Anterior cingulate cortex (tissue), 58 donors: ENCODE measurements around the gene FAM83F.

Source experiments
- DNase-seq, 58 donors: peaks; one replicate each; lab custom pipeline; 2025; lab: John Stamatoyannopoulos, UW

Gene FAM83F

GRCh38 chr22:40053460-40053859 is 58.7 kb downstream of the FAM83F start:
- DNase-seq: no peak

- DNase-seq: no peak
Observed at GRCh38 chr22:40054486-40054885, 59.7 kb downstream of the FAM83F start.

- DNase-seq: no peak
Observed at GRCh38 chr22:40055143-40055883, 60.6 kb downstream of the FAM83F start.

GRCh38 chr22:40056154-40056553 is 61.4 kb downstream of the FAM83F start:
- no peak for DNase-seq

- no peak for DNase-seq
Observed at GRCh38 chr22:40056559-40056958, 61.8 kb downstream of the FAM83F start.

GRCh38 chr22:40057652-40058051 is 62.9 kb downstream of the FAM83F start:
- no peak for DNase-seq

GRCh38 chr22:40058265-40058664 is 63.5 kb downstream of the FAM83F start:
- DNase-seq: no peak

- no peak for DNase-seq
Observed at GRCh38 chr22:40065981-40066380, 71.2 kb downstream of the FAM83F start.

GRCh38 chr22:40067639-40068038 is 72.9 kb downstream of the FAM83F start:
- no peak for DNase-seq

- DNase-seq: no peak
Observed at GRCh38 chr22:40070701-40071100, 75.9 kb downstream of the FAM83F start.

GRCh38 chr22:40071720-40072119 is 77.0 kb downstream of the FAM83F start:
- DNase-seq: no peak

GRCh38 chr22:40076702-40077645 is 82.2 kb downstream of the FAM83F start:
- no peak for DNase-seq

- no peak for DNase-seq
Observed at GRCh38 chr22:40077646-40078016, 82.9 kb downstream of the FAM83F start.

GRCh38 chr22:40081662-40082061 is 86.9 kb downstream of the FAM83F start:
- no peak for DNase-seq

GRCh38 chr22:40082184-40082583 is 87.4 kb downstream of the FAM83F start:
- no peak for DNase-seq

- no peak for DNase-seq
Observed at GRCh38 chr22:40083794-40084193, 89.0 kb downstream of the FAM83F start.

- DNase-seq: no peak
Observed at GRCh38 chr22:40084246-40084645, 89.5 kb downstream of the FAM83F start.

- DNase-seq: no peak
Observed at GRCh38 chr22:40088818-40089217, 94.1 kb downstream of the FAM83F start.
